Measurements from ENCODE around the gene THSD8. TPM values are rescaled to one million over a fixed set of nuclear protein-coding genes. Genes with fewer than 3 reads are reported as not detected.

THSD8 gene
- polyA plus RNA-seq, 12 donors: 1.4 to 7.1 (median 4.2) TPM; not detected in 2

Other genes with a start within 250 kb of the THSD8 start
- 1 to 10 TPM in 11 of 12 donors, not detected in 1; 2.1 to 4.9 (median 3.2) TPM for gene ZNF490, start 191.3 kb upstream of the THSD8 start, polyA plus RNA-seq (ENCODE audit: insufficient read length in 12 of 12)
- gene ZNF791, start 191.1 kb upstream of the THSD8 start, polyA plus RNA-seq (ENCODE audit: insufficient read length in 12 of 12): 10 to 100 TPM; 11.9 to 92.2 (median 13.7) TPM
- 10 to 100 TPM in 11 of 12 donors, not detected in 1; 21.6 to 53.9 (median 26.4) TPM for gene MAN2B1, start 135.3 kb upstream of the THSD8 start, polyA plus RNA-seq (ENCODE audit: insufficient read length in 12 of 12)
- 10 to 100 TPM in 5 of 12 donors, 1 to 10 TPM in 6, not detected in 1; 6.7 to 16.7 (median 9.9) TPM for gene WDR83, start 135.3 kb upstream of the THSD8 start, polyA plus RNA-seq (ENCODE audit: insufficient read length in 12 of 12)
- 10 to 100 TPM in 11 of 12 donors, not detected in 1; 51.6 to 79.8 (median 62.6) TPM for gene DHPS, start 120.2 kb upstream of the THSD8 start, polyA plus RNA-seq (ENCODE audit: insufficient read length in 12 of 12)
- under 1 TPM in 2 of 12 donors, not detected in 10; 0.46 to 0.98 TPM for gene GNG14, start 114.1 kb upstream of the THSD8 start, polyA plus RNA-seq (ENCODE audit: insufficient read length in 12 of 12)
- gene FBXW9, start 105.4 kb upstream of the THSD8 start, polyA plus RNA-seq (ENCODE audit: insufficient read length in 12 of 12): 1 to 10 TPM in 11 of 12 donors, not detected in 1; 2.4 to 6.3 (median 3.5) TPM
- gene TNPO2, start 78.1 kb upstream of the THSD8 start, polyA plus RNA-seq (ENCODE audit: insufficient read length in 12 of 12): 10 to 100 TPM in 11 of 12 donors, not detected in 1; 37.4 to 93.0 (median 51.3) TPM
- 100 to 1,000 TPM in 11 of 12 donors, not detected in 1; 130 to 438 (median 158) TPM for gene TRIR, start 67.4 kb upstream of the THSD8 start, polyA plus RNA-seq (ENCODE audit: insufficient read length in 12 of 12)
- gene GET3, start 64.6 kb upstream of the THSD8 start, polyA plus RNA-seq (ENCODE audit: insufficient read length in 12 of 12): 10 to 100 TPM in 11 of 12 donors, not detected in 1; 36.1 to 51.0 (median 40.6) TPM
- under 1 TPM in 4 of 12 donors, not detected in 8; 0.08 to 0.14 (median 0.11) TPM for gene BEST2, start 50.3 kb upstream of the THSD8 start, polyA plus RNA-seq (ENCODE audit: insufficient read length in 12 of 12)
- 10 to 100 TPM in 11 of 12 donors, not detected in 1; 12.4 to 78.3 (median 24.2) TPM for gene HOOK2, start 26.5 kb upstream of the THSD8 start, polyA plus RNA-seq (ENCODE audit: insufficient read length in 12 of 12)
- 100 to 1,000 TPM in 2 of 12 donors, 10 to 100 TPM in 9, not detected in 1; 18.0 to 187 (median 38.3) TPM for gene JUNB, start 10.6 kb upstream of the THSD8 start, polyA plus RNA-seq (ENCODE audit: insufficient read length in 12 of 12)
- gene PRDX2, start 269 bp upstream of the THSD8 start, polyA plus RNA-seq (ENCODE audit: insufficient read length in 12 of 12): 100 to 1,000 TPM in 11 of 12 donors, not detected in 1; 124 to 185 (median 148) TPM
- gene RNASEH2A, start 4.5 kb downstream of the THSD8 start, polyA plus RNA-seq (ENCODE audit: insufficient read length in 12 of 12): 10 to 100 TPM in 10 of 12 donors, not detected in 2; 13.3 to 25.6 (median 17.6) TPM
- gene RTBDN, start 32.5 kb downstream of the THSD8 start, polyA plus RNA-seq (ENCODE audit: insufficient read length in 12 of 12): under 1 TPM in 1 of 12 donors, not detected in 11; 0.16 TPM
- gene MAST1, start 36.4 kb downstream of the THSD8 start, polyA plus RNA-seq (ENCODE audit: insufficient read length in 12 of 12): 10 to 100 TPM in 1 of 12 donors, under 1 TPM in 10, not detected in 1; 0.16 to 12.0 (median 0.62) TPM
- gene DNASE2, start 79.4 kb downstream of the THSD8 start, polyA plus RNA-seq (ENCODE audit: insufficient read length in 12 of 12): 10 to 100 TPM in 4 of 12 donors, 1 to 10 TPM in 7, not detected in 1; 6.4 to 18.1 (median 8.6) TPM
- 1 to 10 TPM in 1 of 12 donors, under 1 TPM in 9, not detected in 2; 0.15 to 2.8 (median 0.43) TPM for gene KLF1, start 85.1 kb downstream of the THSD8 start, polyA plus RNA-seq (ENCODE audit: insufficient read length in 12 of 12)
- 10 to 100 TPM in 11 of 12 donors, not detected in 1; 15.0 to 33.8 (median 25.4) TPM for gene GCDH, start 89.1 kb downstream of the THSD8 start, polyA plus RNA-seq (ENCODE audit: insufficient read length in 12 of 12)
- 1 to 10 TPM in 10 of 12 donors, not detected in 2; 2.1 to 4.5 (median 3.2) TPM for gene SYCE2, start 117.2 kb downstream of the THSD8 start, polyA plus RNA-seq (ENCODE audit: insufficient read length in 12 of 12)
- gene FARSA, start 131.6 kb downstream of the THSD8 start, polyA plus RNA-seq (ENCODE audit: insufficient read length in 12 of 12): 10 to 100 TPM in 11 of 12 donors, not detected in 1; 25.7 to 45.4 (median 34.4) TPM
- gene CALR, start 136.5 kb downstream of the THSD8 start, polyA plus RNA-seq (ENCODE audit: insufficient read length in 12 of 12): 100 to 1,000 TPM; 312 to 584 (median 398) TPM
- 100 to 1,000 TPM in 9 of 12 donors, 10 to 100 TPM in 3; 80.3 to 659 (median 114) TPM for gene RAD23A, start 143.8 kb downstream of the THSD8 start, polyA plus RNA-seq (ENCODE audit: insufficient read length in 12 of 12)
- 10 to 100 TPM in 11 of 12 donors, not detected in 1; 31.9 to 47.7 (median 36.5) TPM for gene GADD45GIP1, start 155.2 kb downstream of the THSD8 start, polyA plus RNA-seq (ENCODE audit: insufficient read length in 12 of 12)
- under 1 TPM in 6 of 12 donors, not detected in 6; 0.12 to 0.23 (median 0.16) TPM for gene DAND5, start 167.5 kb downstream of the THSD8 start, polyA plus RNA-seq (ENCODE audit: insufficient read length in 12 of 12)
- gene NFIX, start 193.4 kb downstream of the THSD8 start, polyA plus RNA-seq (ENCODE audit: insufficient read length in 12 of 12): 100 to 1,000 TPM in 8 of 12 donors, 10 to 100 TPM in 4; 73.2 to 280 (median 105) TPM